GM21528 (cell line): ENCODE data around the gene RNF130.
A peak's percentile ranks its signal among the peaks of the same experiment; 100 is the strongest.

Source experiments
- ATAC-seq: cut with Tn5 transposase; IDR thresholded peaks from one replicate; pipeline ENCODE4 v1.9.1; 2021; ENCODE audit warnings: mild to moderate bottlenecking, moderate library complexity; ENCODE audit not compliant: unreplicated experiment, low FRiP score

RNF130 gene

DNA sequence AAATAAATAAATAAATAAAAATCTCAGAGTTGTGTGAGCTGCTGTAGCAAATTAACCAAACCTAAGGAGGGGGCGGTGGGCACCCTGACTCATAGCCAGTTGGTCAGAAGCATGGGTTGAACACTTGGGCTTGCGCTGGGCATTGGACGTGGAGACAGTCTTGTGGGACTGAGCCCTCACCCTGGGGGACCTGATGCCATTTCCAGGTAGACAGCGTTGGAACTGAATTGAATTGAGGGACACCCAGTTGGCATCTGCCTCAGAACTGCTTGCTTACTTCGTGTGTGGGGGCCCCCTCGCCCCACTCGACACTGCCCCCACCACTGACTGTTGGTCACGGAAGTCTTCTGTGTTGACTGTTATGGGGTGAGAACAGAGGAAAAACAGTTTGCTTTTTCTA, 144.9 kb downstream of the RNF130 start:
- ATAC-seq, result no peak

DNA sequence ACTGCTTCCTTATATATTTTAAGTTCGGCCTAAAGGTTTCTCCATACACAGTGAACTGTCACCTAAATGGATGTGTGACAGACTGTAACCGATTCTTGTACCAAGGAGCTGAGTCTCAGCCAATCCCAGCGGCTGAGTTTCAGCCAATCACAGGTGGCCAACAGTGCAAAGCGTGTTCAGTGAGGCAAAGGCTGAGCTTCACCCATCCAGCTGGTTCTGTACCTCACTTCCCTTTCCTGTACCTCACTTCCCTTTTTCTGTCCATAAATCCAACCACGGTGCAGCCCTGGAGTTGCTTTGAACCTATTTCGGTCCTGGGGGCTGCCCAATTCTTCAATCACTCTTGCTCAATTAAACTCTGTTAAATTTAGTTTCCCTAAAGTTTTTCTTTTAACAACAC, 148.1 kb downstream of the RNF130 start:
- no peak for ATAC-seq

DNA sequence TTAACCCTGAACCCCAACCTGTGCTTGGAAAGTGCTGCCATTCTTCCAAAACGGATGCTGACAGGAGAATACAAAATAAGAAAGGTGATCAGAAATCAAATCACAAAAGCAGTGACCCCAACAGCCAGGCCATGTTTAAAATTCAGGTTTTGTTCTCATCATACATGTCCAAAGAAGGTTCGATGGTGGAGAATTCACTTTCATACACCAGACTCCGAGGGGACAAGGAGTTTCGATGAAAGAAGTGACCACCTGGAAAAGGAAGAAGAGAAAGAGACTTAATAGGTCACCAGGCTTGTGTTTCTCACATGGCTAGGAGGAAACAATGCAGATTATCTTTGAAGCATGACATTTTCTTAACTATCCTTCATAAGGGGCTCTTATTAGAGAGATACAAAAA, 151.4 kb downstream of the RNF130 start:
- ATAC-seq, result no peak

DNA sequence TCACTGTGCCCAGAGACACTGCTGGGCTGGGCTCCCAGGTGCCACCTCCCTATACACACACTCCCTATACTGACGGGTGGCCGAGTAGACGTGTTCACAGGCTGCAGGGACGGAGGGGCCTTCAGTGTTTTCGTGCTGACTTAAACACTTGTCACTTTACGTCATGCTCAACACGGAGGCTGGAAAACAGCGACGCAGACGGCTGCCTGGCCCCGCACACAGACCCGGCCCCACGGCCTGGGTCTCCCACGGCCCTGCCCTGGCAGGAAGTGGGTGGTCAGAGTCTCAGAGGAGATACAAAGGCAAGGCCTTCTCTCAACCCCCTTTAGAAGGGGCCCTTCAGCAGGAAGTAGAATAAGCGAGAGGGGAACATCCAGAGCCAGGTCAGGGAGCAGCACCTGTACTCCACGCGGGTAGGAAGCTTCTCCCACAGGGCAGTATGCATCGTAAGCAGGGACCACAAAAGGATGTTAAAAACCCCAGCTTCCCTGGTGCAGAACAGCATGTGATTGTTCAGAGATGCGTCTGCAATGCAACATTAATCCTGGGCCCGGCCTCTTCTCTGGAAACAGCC, 152.0 kb downstream of the RNF130 start:
- no peak for ATAC-seq

DNA sequence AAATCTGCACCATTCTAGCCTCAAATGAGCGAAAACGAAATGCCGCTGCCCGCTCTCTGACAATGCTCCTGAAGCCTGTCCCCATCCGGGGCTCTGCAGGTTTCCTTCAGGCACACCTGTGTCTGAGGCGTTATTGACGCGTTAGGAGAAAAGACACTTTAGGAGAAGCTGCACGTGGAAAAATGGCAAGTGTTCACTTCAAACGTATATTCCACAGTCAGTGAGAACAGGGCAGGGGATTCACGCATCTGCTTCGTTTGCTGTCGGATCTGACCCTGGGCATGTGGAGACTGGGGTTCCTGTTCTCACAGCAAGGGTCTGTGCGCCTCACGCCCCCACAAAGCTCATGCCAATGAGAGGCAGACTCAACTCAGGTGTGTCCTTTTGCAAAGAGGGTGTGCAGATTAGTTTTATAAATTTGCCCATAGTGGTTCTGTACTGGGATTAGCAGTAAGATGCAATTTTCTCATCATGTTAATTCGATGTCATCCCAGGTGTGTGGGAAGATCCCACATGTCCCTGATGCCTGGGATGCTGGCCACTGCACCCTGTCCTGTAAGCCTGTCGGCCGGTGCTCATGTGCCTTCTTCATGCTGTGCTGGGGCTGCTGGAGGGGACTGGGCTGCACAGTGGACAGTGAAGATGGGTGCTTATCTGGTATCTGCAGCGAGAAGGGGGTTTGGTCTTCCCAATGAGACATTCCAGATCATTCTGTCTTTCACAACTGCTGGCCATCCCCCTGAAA, 152.6 kb downstream of the RNF130 start:
- ATAC-seq, result no peak

DNA sequence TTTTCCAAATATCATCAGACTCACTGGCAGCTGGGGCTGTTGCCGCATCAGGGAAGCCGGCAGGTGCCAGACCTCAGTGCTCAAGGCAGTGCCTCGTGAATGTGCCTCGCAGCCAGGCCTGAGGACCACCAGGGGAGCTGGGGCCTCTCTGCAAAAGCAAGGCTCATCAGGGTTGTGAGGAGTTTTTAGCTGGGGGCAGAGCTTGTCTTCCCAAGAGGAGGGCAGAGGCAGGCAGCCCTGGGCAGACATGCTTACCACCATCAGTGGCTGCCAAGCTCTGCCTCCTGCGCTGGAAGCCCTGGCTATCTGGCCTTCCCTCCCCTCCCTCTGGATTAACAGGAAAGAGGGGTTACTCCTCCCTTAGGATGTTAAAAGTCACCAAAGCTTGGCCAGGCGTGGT, 155.0 kb downstream of the RNF130 start:
- no peak for ATAC-seq

DNA sequence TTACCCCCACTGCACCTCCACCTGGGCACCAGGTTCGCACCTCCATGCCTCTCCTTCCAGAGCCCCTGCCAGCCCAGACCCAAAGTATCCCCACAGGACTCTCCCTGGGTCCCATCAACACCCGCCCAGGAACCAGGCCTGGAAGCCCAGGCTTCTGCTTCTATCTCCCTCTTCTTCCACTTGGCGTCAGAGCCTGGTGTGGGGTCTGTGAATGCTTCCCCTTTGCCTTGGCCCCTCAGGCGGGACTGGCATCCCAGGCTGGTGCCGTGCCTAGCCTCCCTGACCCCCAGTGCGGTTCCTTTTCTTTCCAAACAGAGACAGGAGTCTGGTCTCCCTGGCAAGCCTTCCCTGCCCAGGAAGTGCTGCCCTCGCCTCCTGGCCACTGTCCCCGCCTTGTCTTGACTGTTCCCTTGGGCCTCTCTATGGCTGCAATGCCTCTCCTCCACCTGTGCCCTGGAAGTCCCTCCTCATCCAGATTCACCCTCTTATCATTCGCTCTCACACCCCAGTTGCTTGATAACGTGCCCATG, 156.1 kb downstream of the RNF130 start:
- ATAC-seq, result no peak

DNA sequence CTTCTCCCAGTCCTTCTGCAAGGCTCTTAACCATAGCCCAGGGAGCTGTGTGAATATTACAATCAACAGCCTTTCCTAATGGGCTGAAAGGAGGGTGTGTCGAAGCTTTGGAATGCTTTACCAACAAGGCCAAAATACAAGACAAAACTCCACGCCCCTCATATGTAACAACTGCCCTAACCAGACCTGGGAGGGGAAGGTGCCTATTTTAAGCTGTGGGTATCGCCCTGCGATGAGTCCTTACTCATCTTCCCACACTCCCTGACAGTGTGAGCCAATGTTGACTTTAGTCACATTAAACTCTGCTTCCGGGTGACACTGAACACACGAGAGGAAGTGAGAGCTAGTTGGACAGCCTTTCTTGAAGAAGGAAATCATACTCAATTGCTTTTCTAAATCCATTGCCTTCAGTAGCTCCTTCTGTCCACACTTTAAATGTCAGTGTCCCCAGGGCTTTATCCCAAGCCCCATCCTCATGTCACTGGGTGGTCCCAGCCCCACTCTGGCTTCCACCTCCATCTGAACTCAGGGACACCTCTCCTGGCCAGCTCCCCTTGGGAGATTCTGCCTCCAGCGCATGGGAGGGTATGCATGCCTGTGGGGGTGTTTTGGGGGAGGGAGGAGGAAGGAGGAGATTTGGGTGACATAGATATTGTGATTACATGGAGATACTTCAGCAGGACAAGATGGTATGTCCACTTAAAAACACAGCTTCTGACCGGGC, 157.4 kb downstream of the RNF130 start:
- ATAC-seq, result no peak

DNA sequence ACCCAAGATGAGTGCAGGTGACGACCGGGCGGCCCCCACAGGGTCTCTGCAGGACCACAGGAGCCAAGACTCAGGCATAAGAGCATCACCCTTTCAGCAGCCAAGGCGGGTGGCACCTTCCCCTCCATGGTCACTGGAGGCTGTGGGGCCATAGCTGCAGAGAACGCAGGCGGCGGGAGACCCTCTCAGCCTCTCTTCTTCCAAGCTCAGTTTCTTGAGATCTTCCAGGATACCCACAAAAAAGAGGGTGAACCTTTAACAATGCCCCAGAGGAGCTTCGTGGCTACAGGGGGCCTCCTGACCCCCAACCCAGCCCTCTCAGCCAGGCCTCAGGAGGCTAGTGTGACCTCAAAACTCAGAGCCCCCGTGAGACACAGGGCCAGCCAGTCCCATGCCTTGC, 158.1 kb downstream of the RNF130 start:
- no peak for ATAC-seq

DNA sequence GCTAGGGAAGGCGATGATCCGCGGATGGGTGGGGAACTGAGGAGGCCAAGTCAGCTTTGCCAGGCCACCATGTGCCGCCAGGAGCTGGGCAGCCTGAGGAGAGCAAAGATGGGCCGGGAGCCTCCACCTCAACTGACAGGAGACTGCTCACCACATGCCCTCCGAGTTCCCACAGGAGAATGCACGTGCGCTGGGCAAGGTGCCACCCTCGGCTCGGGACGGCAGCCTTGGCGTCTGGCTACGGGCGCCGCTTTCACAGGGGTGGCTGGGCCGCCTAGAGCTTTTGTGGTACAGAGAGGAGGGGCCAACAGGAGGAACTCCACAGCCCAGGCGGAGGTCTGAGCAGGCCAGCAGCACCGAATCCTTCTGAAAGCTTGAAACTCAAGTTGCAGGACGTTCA, 158.6 kb downstream of the RNF130 start:
- ATAC-seq, result no peak

DNA sequence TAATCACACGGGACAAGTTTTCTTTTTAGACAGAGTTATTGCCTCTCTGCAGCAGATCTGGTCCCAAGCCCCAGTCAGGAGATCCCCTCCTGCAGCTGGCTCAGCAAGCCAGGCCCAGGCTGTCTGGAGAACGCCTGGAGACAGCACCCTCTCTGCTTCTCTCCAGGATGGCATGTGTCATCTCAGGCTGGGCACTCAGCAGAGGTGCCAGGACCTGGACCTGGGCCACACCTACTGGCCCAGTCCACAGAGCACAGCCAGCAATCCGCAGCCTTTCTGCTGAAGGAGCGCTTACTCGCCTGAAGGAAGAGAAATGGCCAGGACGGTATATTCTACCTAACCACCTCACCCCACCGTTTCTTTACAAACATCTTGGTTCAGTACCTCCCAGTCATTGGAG, 159.2 kb downstream of the RNF130 start:
- no peak for ATAC-seq

DNA sequence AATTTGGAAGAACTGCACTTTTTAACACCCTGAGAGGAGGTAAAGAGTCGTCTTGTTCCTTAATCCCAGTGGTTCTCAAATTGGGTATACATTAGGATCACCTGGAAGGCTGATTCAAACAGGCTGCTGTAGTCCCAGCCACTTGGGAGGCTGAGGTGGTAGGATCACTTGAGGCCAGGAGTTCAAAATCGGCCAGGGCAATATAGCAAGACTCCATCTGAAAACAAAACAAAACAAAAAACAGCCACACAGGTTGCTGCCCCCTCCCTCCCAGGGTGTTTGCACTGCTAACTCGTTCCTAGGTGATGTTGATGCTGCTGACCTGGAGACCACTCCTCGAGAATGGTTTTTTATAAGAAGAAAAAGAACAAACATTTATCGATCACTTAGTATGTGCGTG, 162.3 kb downstream of the RNF130 start:
- no peak for ATAC-seq

DNA sequence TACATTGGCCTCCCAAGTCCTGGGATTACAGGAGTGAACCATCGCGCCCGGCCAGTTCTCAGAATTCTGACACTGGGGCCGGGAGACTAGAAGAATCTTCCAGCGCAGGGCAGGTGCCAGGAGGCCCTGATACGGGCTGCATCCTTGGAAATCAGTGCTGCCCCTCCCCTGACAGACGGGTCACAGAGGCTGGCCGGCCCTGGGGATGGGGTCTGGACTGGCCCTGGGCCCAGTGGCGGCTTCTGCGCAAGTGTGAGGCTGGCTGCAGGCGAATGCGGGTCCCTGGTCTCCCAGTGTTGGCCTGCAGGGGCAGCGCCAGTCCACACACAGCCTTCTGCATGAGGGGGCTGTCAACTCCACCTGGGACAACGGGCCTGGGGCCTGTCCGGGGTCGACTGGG, 163.0 kb downstream of the RNF130 start:
- ATAC-seq, result no peak

DNA sequence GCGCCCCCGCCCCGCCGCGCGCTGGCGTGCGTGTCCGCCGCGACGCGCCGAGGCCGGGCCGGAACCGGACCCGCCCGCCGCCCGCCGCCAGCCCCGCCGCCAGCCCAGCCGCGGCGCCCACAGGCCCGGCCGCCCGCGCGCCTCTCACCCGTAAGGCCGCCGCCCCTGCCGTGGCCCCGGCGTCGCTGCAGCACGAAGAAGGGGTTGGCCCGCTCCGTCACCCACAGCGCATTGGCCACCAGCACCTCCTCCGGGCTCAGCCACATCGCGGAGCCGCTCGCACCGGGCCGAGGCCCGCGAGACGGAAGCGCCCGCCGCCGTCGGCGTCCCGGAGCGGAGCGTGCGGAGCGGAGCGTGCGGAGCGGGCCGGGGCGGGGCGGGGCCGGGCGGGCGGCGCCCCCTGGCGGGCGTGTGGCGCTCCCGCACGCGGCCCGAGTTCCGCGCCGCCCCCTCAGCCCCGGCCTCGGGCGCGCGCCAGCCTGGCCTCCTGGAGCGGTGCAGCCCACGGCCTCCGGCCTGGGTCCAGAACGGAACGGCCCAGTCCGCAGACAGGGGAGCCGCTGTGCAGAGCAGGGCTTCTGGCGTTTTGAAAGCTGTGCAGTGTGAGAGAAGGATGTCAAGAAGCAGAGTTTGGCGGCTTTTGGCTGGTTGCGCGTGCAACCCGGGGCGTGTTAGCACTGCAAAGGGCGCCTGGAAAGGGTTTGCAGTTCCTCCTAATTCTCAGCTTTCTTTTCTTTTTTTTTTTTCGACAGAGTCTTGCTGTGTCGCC, 163.8 kb downstream of the RNF130 start, which contains the start of gene TBC1D9B:
Gene TBC1D9B, minus strand, starts transcription at position 342 of the 769 bp plus-strand sequence. Its CDS starts 76 bp downstream, at position 266.
- peak; percentile 81 for ATAC-seq

DNA sequence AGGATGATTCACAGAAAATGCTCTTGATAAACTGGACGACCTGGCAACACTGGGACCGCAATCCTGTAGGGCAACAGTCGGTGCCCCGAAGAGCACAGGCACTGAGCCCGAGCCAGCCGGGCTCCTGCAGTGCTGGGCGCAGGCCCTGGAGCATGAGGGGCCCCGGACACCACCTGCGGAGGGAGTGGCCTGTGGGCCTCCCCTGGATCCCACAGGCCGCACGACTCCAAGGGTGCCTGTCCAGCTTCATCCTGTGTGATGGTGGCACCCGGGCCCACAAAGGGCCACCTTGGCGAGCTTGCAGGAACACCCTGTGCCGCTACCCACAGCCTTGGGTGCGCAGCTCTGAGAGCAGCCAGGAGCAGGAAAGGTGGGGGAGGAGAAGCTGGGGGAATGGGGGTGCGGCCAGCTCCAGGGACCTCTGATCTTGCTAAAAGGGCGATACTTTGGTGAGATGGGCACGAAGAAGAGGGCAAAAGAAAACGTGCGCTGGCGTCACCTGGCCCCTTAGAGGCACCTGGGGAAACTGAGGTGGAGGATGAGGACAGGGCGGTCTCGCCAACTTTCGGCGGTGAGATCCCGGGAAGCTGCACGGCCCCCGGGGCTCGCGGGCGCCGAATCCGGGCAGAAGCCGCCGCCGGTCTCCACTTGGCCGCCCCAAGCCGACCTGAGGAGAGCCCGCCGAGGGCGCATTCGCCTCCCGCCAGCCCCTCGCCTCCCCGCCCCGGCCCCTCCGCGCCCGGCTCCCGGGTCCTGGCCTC, 164.6 kb downstream of the RNF130 start:
- ATAC-seq, result peak; percentile 10

DNA sequence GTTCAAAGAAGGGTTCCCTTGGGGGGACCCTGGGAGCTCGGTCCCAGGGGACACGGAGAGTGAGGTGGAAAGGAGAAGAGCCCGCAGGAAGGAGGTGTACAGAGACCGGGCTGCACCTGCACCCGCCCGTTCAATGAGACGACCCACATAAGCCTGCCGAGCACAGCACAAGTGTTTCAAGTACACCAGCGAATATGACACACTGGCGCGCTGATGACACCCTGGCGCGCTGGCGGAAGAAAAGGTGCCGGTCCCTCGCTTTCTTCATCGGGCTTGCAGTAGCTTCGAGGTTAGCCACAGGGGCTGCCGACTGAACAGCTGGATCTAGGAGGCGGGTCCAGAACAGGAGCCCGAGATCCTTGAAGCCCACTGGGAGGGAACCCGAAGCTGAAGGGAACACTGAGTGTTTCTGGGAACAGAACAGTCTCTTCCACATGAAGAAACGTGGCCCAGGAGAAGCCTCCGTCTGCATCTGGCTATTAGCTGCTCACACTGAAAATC, 165.2 kb downstream of the RNF130 start:
- ATAC-seq, result no peak

DNA sequence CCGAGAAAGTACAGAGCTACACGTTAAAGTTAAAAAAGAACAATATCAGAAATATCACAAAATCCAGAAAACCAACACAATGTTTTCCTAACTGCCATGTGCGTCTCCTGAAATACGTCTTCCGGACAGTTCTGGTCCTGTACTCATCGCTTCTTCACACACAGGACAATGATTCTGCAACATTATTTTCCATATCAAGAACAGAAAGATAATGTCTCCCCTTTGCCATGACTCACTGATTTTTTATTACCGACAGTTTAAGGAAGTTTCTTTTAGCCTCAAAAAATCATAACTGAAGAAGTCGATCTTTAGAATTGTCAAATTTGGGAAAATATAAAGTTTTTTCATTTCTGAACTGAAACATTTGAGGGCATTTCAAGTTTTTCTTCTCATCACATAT, 166.4 kb downstream of the RNF130 start:
- ATAC-seq, result no peak
